ENCODE measurements around the gene A2M.

DNA sequence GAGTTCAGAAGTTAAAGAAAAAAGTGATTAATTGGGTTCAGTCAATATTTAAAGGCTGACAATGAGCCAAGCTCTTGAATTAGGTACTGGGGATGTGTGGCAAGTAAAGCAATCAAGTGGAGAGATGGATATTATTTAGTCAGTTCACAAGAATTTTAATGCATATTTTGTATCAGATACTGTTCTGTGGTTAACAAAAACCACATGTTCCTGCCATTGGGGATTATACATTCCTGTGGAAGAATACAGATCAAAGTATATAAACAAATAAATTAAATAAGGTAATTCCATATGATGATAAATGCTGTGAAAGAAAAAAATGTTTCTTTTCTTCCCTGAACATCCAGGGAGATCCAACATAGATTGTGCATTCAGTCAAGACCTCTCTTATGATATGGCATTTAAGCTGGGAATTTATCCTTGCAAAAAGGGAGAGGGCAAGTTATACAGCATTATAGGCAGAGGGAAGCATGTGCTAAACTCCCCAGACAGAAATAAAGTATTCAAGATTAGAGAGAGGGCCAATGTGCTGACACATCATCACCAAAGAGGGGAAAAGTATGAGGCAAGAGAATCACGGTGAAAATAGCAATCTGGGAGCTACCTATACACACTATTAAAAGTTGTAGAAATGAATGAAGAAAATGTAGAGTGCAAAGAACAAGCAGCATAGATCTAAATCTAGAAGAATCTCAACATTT is 17.6 kb upstream of the A2M start:
- TF ChIP-seq POLR2A (IDR thresholded peaks at IDR 0.05) = no peak
- TF ChIP-seq, protein P1, sequence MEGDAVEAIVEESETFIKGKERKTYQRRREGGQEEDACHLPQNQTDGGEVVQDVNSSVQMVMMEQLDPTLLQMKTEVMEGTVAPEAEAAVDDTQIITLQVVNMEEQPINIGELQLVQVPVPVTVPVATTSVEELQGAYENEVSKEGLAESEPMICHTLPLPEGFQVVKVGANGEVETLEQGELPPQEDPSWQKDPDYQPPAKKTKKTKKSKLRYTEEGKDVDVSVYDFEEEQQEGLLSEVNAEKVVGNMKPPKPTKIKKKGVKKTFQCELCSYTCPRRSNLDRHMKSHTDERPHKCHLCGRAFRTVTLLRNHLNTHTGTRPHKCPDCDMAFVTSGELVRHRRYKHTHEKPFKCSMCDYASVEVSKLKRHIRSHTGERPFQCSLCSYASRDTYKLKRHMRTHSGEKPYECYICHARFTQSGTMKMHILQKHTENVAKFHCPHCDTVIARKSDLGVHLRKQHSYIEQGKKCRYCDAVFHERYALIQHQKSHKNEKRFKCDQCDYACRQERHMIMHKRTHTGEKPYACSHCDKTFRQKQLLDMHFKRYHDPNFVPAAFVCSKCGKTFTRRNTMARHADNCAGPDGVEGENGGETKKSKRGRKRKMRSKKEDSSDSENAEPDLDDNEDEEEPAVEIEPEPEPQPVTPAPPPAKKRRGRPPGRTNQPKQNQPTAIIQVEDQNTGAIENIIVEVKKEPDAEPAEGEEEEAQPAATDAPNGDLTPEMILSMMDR (IDR thresholded peaks at IDR 0.05) = no peak
